ENCODE results near the gene CSMD2. TPM values are rescaled to one million over a fixed set of nuclear protein-coding genes. Genes with fewer than 3 reads are reported as not detected.
A peak's percentile ranks its signal among the peaks of the same experiment; 100 is the strongest.

Gene CSMD2
- total RNA-seq, 1 donor from 2014 or later = 2.6 TPM

DNA sequence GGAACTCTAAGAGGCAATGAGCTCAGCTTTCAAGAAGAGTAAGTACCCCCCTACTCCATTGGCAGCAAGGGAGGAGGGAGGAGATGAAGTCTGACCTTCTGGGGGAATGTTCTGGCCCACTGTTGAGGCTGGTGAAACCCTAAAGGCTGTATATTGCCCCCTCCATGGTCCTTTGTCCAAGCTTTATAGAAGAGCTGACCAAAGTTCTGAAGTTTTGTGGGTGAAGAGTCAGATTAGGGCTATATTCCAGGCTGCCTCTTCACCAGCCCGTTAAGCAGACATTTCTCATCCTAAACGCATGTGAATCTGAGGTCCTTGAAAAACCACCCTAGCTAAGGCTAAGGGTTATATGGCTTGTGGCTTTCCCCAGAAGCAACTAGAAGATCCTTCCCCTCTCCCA lies 13.0 kb upstream of the CSMD2 start:
- Histone ChIP-seq H3K27ac (no peak overlapping the region), H3F3A (ENCODE audit: low read depth) (no peaks in the 10 kb centered on the region), H3K9ac (no peak overlapping the region), H3K9me3 (ENCODE audit: low read depth) (no peaks in the 10 kb centered on the region), H3K27me3 (peaks cover 31% of the 10 kb centered on the region), H3K79me2 (ENCODE audit: low read depth) (no peaks in the 10 kb centered on the region), H2AFZ (replicated peaks) (no peak overlapping the region), H4K20me1 (ENCODE audit: low read depth) (peaks cover 4% of the 10 kb centered on the region), H3K4me3 (no peak overlapping the region), H3K4me2 (no peak overlapping the region), H3K4me1 (no peaks in the 10 kb centered on the region), H3K36me3 (no peaks in the 10 kb centered on the region)
- no peaks in the 10 kb centered on the region for H3K9me3 Mint-ChIP-seq
- peak; percentile 13 for DNase-seq (ENCODE audit: low spot score)
- TF ChIP-seq, protein P1, sequence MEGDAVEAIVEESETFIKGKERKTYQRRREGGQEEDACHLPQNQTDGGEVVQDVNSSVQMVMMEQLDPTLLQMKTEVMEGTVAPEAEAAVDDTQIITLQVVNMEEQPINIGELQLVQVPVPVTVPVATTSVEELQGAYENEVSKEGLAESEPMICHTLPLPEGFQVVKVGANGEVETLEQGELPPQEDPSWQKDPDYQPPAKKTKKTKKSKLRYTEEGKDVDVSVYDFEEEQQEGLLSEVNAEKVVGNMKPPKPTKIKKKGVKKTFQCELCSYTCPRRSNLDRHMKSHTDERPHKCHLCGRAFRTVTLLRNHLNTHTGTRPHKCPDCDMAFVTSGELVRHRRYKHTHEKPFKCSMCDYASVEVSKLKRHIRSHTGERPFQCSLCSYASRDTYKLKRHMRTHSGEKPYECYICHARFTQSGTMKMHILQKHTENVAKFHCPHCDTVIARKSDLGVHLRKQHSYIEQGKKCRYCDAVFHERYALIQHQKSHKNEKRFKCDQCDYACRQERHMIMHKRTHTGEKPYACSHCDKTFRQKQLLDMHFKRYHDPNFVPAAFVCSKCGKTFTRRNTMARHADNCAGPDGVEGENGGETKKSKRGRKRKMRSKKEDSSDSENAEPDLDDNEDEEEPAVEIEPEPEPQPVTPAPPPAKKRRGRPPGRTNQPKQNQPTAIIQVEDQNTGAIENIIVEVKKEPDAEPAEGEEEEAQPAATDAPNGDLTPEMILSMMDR (IDR thresholded peaks at IDR 0.05) = no peak
- no peak overlapping the region for H3K27ac Mint-ChIP-seq
- H3K4me1 Mint-ChIP-seq = no peaks in the 10 kb centered on the region
- no peaks in the 10 kb centered on the region for H3K36me3 Mint-ChIP-seq
- H3K27me3 Mint-ChIP-seq (ENCODE audit: insufficient read depth, low read depth) = peaks cover 6% of the 10 kb centered on the region
- H3K4me3 Mint-ChIP-seq = no peak overlapping the region

DNA sequence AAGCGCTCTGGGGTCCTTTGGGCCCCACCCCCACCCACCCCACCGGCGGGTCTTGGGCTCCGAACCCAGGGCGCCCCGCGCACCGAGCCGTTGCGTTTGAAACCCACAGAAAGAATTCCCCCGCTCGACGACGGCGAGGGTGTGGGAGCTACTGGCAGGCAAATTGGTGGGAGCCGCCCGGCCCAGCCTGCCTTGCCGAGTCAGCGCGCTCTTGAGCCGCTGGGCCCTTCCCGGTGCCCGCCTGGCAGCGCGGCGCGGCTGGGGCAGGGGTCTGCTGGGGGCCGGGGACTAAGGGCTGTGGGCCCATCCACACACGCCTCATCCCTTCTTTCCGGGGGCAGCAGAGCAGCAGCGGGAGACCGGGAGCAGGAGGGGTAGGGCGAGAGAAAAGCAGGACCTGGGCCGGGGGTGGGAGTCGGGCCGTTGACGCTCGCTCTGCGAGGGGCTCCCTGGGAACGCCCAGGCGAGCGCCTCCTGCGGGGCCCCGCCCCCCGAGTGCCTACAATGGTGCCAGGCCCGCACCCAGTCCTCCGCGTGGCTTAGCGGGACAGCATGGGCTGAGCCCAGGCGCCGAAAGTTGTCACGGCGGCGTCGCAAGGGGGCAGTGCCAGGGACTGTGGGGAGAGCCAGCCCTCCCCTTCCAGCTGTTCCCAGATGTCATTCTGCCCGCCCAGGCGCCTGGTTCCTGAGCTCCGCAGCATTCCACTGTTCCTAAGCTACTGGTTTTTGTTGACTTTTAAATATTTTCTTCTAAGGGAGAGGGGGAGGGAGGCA lies 12.0 kb upstream of the CSMD2 start, which contains the start of gene C1orf94:
C1orf94 (plus strand) TSS at position 78 of the 774 bp plus-strand sequence. CDS start 883 bp downstream, outside the sequence.
- Mint-ChIP-seq H3K4me3 (no peak within 1 kb of the TSS), H3K4me1 (no peaks in the 10 kb centered on the region), H3K27me3 (ENCODE audit: insufficient read depth, low read depth) (peaks cover 4% of the 10 kb centered on the region), H3K9me3 (no peaks in the 10 kb centered on the region), H3K27ac (no peak within 1 kb of the TSS), H3K36me3 (no peaks in the 10 kb centered on the region)
- Histone ChIP-seq H3K27ac (no peak within 1 kb of the TSS), H3K4me2 (peak within 1 kb of the TSS; percentile 75), H3K4me1 (no peaks in the 10 kb centered on the region), H3K79me2 (ENCODE audit: low read depth) (no peaks in the 10 kb centered on the region), H2AFZ (replicated peaks) (peak within 1 kb of the TSS; percentile 82), H3K36me3 (no peaks in the 10 kb centered on the region), H3F3A (ENCODE audit: low read depth) (no peaks in the 10 kb centered on the region), H3K27me3 (peaks cover 31% of the 10 kb centered on the region), H4K20me1 (ENCODE audit: low read depth) (peaks cover 4% of the 10 kb centered on the region), H3K9me3 (ENCODE audit: low read depth) (no peaks in the 10 kb centered on the region), H3K9ac (no peak within 1 kb of the TSS), H3K4me3 (peak within 1 kb of the TSS; percentile 35)
- DNase-seq (ENCODE audit: low spot score) = peak; percentile 61
- TF ChIP-seq EZH2phosphoT487 (IDR thresholded peaks at IDR 0.05) = no peak
- peak; percentile 41 for TF ChIP-seq EZH2 (IDR thresholded peaks at IDR 0.05)
- TF ChIP-seq, protein P1 (IDR thresholded peaks at IDR 0.05) = peak; percentile 36

DNA sequence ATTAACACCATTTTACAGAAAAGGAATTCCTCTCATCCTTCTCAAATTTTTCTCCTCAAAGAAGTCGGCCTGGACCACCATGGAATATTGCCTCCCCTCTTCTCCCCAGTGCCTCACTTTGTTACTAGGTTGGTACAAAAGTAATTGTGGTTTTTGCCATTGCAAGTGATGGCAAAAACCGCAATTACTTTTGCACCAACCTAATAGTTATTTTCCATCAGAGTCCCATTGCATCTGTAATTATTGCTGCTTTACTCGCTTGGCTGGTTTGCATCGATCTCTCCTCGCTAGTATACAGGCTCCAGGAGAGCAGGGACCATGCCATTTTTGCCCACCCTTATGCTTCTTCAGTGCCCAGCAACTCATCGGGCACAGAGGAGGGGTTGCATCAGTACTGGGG lies 10.7 kb upstream of the CSMD2 start:
- Histone ChIP-seq H3K27me3 (peaks cover 31% of the 10 kb centered on the region), H3K4me1 (no peaks in the 10 kb centered on the region), H2AFZ (replicated peaks) (no peak overlapping the region), H3K4me3 (no peak overlapping the region), H3F3A (ENCODE audit: low read depth) (no peaks in the 10 kb centered on the region), H3K79me2 (ENCODE audit: low read depth) (no peaks in the 10 kb centered on the region), H3K9ac (no peak overlapping the region), H4K20me1 (ENCODE audit: low read depth) (peaks cover 4% of the 10 kb centered on the region), H3K27ac (no peak overlapping the region), H3K36me3 (no peaks in the 10 kb centered on the region), H3K4me2 (no peak overlapping the region), H3K9me3 (ENCODE audit: low read depth) (no peaks in the 10 kb centered on the region)
- Mint-ChIP-seq H3K4me3 (no peak overlapping the region), H3K4me1 (no peaks in the 10 kb centered on the region), H3K9me3 (no peaks in the 10 kb centered on the region), H3K27me3 (ENCODE audit: insufficient read depth, low read depth) (peaks cover 2% of the 10 kb centered on the region), H3K27ac (no peak overlapping the region), H3K36me3 (no peaks in the 10 kb centered on the region)
- TF ChIP-seq, protein P1 (IDR thresholded peaks at IDR 0.05) = no peak
- TF ChIP-seq EZH2phosphoT487 (IDR thresholded peaks at IDR 0.05) (no peak), EZH2 (IDR thresholded peaks at IDR 0.05) (no peak)
- no peak for DNase-seq (ENCODE audit: low spot score)

Data from neural progenitor cell (in vitro differentiated cells).